HEK293 (cell line): ENCODE results near the gene SHROOM3.

Source experiments
- CTCF ChIA-PET: fragments of 350-600 bp; formaldehyde crosslinking; extraction: SDS; loops from one replicate; lab custom pipeline; 2021; ENCODE audit warnings: antibody characterized with exemption; lab: Yijun Ruan, JAX
- POLR2A ChIA-PET: fragments of 300-600 bp; formaldehyde crosslinking; extraction: SDS; loops from one replicate; lab custom pipeline; 2020; ENCODE audit warnings: antibody characterized with exemption, inconsistent platforms; lab: Yijun Ruan, JAX
- H3K27ac ChIP-seq: fragments of 200-500 bp; sonication (Bioruptor generic); 2 replicates; pipeline ENCODE4 v1.5.1; 2014; ENCODE audit warnings: low read depth, low read length, control low read depth, inconsistent platforms; ENCODE audit errors: extremely low read depth
- H3K36me3 ChIP-seq, 2 experiments: fragments of 200-500 bp in 1 of 2; sonication (Bioruptor generic) in 1 of 2; 1 replicate in 1 of 2; 2 replicates in 1 of 2; pipeline ENCODE4 v1.5.1; 2014 to 2017; ENCODE audit warnings: inconsistent platforms in 2 of 2, low read length in 2 of 2; ENCODE audit not compliant: control insufficient read depth in 2 of 2, insufficient read depth in 1 of 2
- H3K4me1 ChIP-seq: fragments of 200-500 bp; sonication (Bioruptor generic); 2 replicates; pipeline ENCODE4 v1.5.1; 2014; ENCODE audit warnings: mild to moderate bottlenecking, low read length, inconsistent platforms; ENCODE audit not compliant: control insufficient read depth, insufficient read depth
- H3K4me3 ChIP-seq: 2 replicates; pipeline ENCODE4 v1.5.1; 2011; ENCODE audit warnings: low read depth, mild to moderate bottlenecking, control low read depth, low read length, moderate library complexity
- H3K9me3 ChIP-seq: fragments of 200-500 bp; sonication (Bioruptor generic); 2 replicates; pipeline ENCODE4 v1.5.1; 2014; ENCODE audit warnings: low read depth, low read length, inconsistent platforms; ENCODE audit not compliant: control insufficient read depth, insufficient read depth
- ATF2 ChIP-seq: fragments of 450-650 bp; formaldehyde crosslinking; IDR thresholded peaks from 2 replicates; pipeline ENCODE4 v1.5.1; 2016; ENCODE audit warnings: missing biosample characterization, missing genetic modification characterization, low read depth
- BCL6B ChIP-seq: fragments of 450-650 bp; formaldehyde crosslinking; IDR thresholded peaks from 2 replicates; pipeline ENCODE4 v1.5.1; 2017; ENCODE audit warnings: missing biosample characterization, missing genetic modification characterization
- GLIS1 ChIP-seq: fragments of 450-650 bp; formaldehyde crosslinking; IDR thresholded peaks from 2 replicates; pipeline ENCODE4 v1.5.1; 2016; ENCODE audit warnings: missing biosample characterization, missing genetic modification characterization
- HOXC10 ChIP-seq: sonication (generic); formaldehyde crosslinking; IDR thresholded peaks from 2 replicates; pipeline ENCODE4 v1.8.1; 2023; ENCODE audit warnings: mild to moderate bottlenecking, missing genetic modification reagents
- IKZF3 ChIP-seq: fragments of 450-650 bp; IDR thresholded peaks from 2 replicates; pipeline ENCODE4 v1.5.0; 2018; ENCODE audit warnings: missing biosample characterization, mild to moderate bottlenecking, missing genetic modification characterization, moderate library complexity
- KLF8 ChIP-seq: fragments of 450-650 bp; formaldehyde crosslinking; IDR thresholded peaks from 2 replicates; pipeline ENCODE4 v1.5.1; 2016; ENCODE audit warnings: missing biosample characterization, missing genetic modification characterization
- KLF9 ChIP-seq: fragments of 450-650 bp; formaldehyde crosslinking; IDR thresholded peaks from 2 replicates; pipeline ENCODE4 v1.5.1; 2016; ENCODE audit warnings: missing biosample characterization, missing genetic modification characterization, low read depth
- PRDM1 ChIP-seq: fragments of 450-650 bp; formaldehyde crosslinking; IDR thresholded peaks from 2 replicates; pipeline ENCODE4; 2016; ENCODE audit warnings: missing biosample characterization, missing genetic modification characterization
- TCF7L2 ChIP-seq: IDR thresholded peaks from 2 replicates; pipeline ENCODE4 v1.6.1; 2011; ENCODE audit warnings: low read depth, mild to moderate bottlenecking, inconsistent platforms, low read length, moderate library complexity, borderline replicate concordance
- ZBTB7A ChIP-seq: fragments of 450-650 bp; formaldehyde crosslinking; IDR thresholded peaks from 2 replicates; pipeline ENCODE4 v1.5.1; 2016; ENCODE audit warnings: low read depth, missing biosample characterization, missing genetic modification characterization
- ZFHX2 ChIP-seq: fragments of 450-650 bp; formaldehyde crosslinking; conservative IDR thresholded peaks from 2 replicates; pipeline ENCODE4 v1.5.1; 2016; ENCODE audit warnings: missing biosample characterization, missing genetic modification characterization
- ZNF10 ChIP-seq: fragments of 450-650 bp; formaldehyde crosslinking; IDR thresholded peaks from 2 replicates; pipeline ENCODE4 v1.5.1; 2017; ENCODE audit warnings: missing biosample characterization, missing genetic modification characterization
- ZNF133 ChIP-seq: fragments of 450-650 bp; formaldehyde crosslinking; IDR thresholded peaks from 2 replicates; pipeline ENCODE4 v1.5.1; 2016; ENCODE audit warnings: missing biosample characterization, missing genetic modification characterization
- ZNF16 ChIP-seq: fragments of 450-650 bp; formaldehyde crosslinking; IDR thresholded peaks from 2 replicates; pipeline ENCODE4 v1.5.1; 2016; ENCODE audit warnings: low read depth, missing biosample characterization, missing genetic modification characterization
- ZNF24 ChIP-seq: fragments of 450-650 bp; formaldehyde crosslinking; IDR thresholded peaks from 2 replicates; pipeline ENCODE4 v1.5.1; 2016; ENCODE audit warnings: missing biosample characterization, missing genetic modification characterization
- ZNF274 ChIP-seq, 2 experiments: fragments of 200-500 bp in 1 of 2; fragments of 450-650 bp in 1 of 2; sonication (Bioruptor generic) in 1 of 2; formaldehyde crosslinking in 1 of 2; IDR thresholded peaks; 2 replicates each; pipeline versions ENCODE4 v1.5.1 to v1.6.1; 2014 to 2016; ENCODE audit warnings: borderline replicate concordance in 1 of 2, inconsistent platforms in 1 of 2, low read length in 1 of 2, missing biosample characterization in 1 of 2, missing genetic modification characterization in 1 of 2
- ZNF433 ChIP-seq: fragments of 450-650 bp; formaldehyde crosslinking; IDR thresholded peaks from 2 replicates; pipeline ENCODE4 v1.5.1; 2016; ENCODE audit warnings: missing biosample characterization, missing genetic modification characterization, low read depth
- ZNF549 ChIP-seq: fragments of 450-650 bp; IDR thresholded peaks from 2 replicates; pipeline ENCODE4 v1.5.1; 2018; ENCODE audit warnings: missing biosample characterization, missing genetic modification characterization, mild to moderate bottlenecking, inconsistent platforms, moderate library complexity
- ZNF571 ChIP-seq: fragments of 450-650 bp; formaldehyde crosslinking; IDR thresholded peaks from 2 replicates; pipeline ENCODE4 v1.5.0; 2017; ENCODE audit warnings: missing biosample characterization, missing genetic modification characterization
- ZNF596 ChIP-seq: fragments of 450-650 bp; IDR thresholded peaks from 2 replicates; pipeline ENCODE4 v1.5.0; 2018; ENCODE audit warnings: missing biosample characterization, mild to moderate bottlenecking, missing genetic modification characterization, moderate library complexity
- ZNF623 ChIP-seq: fragments of 450-650 bp; formaldehyde crosslinking; IDR thresholded peaks from 2 replicates; pipeline ENCODE4 v1.5.1; 2016; ENCODE audit warnings: missing biosample characterization, missing genetic modification characterization
- ZNF629 ChIP-seq: fragments of 450-650 bp; formaldehyde crosslinking; IDR thresholded peaks from 2 replicates; pipeline ENCODE4 v1.5.1; 2017; ENCODE audit warnings: missing biosample characterization, missing genetic modification characterization
- ZNF645 ChIP-seq: fragments of 450-650 bp; formaldehyde crosslinking; IDR thresholded peaks from 2 replicates; pipeline ENCODE4; 2016; ENCODE audit warnings: missing biosample characterization, missing genetic modification characterization
- ZNF785 ChIP-seq: fragments of 450-650 bp; formaldehyde crosslinking; IDR thresholded peaks from 2 replicates; pipeline ENCODE4 v1.5.1; 2016; ENCODE audit warnings: missing biosample characterization, missing genetic modification characterization
- ZSCAN30 ChIP-seq: fragments of 450-650 bp; IDR thresholded peaks from 2 replicates; pipeline ENCODE4 v1.5.1; 2018; ENCODE audit warnings: missing biosample characterization, mild to moderate bottlenecking, missing genetic modification characterization, moderate library complexity
- TF ChIP-seq, protein P1 (sequence below): fragments of 450-650 bp; formaldehyde crosslinking; IDR thresholded peaks from 2 replicates; pipeline ENCODE4 v1.5.1; 2016; ENCODE audit warnings: missing biosample characterization, missing genetic modification characterization

SHROOM3 gene

DNA sequence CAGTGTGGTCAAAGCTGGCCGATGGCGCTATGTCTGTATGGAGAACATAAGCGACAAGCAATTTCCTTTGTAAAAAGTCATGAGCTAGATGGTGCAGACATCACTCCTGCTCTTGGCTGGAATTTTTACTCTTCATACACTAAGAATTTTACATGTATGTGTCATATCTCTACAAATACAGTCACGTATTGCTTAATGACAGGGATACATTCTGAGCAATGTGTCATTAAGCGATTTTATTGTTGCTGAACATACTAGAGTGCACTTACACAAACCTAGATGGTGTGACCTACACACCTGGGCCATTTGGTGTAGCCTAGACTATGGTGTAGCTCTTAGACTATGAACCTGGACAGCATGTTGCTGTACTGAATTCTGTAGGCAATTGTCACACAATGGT lies 277.5 kb downstream of the SHROOM3 start (continued):
- TF ChIP-seq, protein P1, sequence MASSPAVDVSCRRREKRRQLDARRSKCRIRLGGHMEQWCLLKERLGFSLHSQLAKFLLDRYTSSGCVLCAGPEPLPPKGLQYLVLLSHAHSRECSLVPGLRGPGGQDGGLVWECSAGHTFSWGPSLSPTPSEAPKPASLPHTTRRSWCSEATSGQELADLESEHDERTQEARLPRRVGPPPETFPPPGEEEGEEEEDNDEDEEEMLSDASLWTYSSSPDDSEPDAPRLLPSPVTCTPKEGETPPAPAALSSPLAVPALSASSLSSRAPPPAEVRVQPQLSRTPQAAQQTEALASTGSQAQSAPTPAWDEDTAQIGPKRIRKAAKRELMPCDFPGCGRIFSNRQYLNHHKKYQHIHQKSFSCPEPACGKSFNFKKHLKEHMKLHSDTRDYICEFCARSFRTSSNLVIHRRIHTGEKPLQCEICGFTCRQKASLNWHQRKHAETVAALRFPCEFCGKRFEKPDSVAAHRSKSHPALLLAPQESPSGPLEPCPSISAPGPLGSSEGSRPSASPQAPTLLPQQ (tag by site-specific recombination) = no peak

- CTCF ChIA-PET = interaction anchor here (0.7 to 1.5 kb wide), 2 partner anchors 9 to 80 kb away, joined by 3 to 5 read pairs; no protein-coding TSS in a partner anchor
- H3K36me3 ChIP-seq = peaks cover 4 to 27% of the 10 kb centered on the region in 2 experiments; a peak in 1 of 3 replicates
These were observed 279.2 kb downstream of the SHROOM3 start for GRCh38 chr4:76714226-76714625.

GRCh38 chr4:76716020-76716419 lies 281.0 kb downstream of the SHROOM3 start:
- Histone ChIP-seq H3K4me3 (no peak overlapping the region), H3K36me3 (peaks cover 4 to 14% of the 10 kb centered on the region in 2 experiments; a peak in 1 of 3 replicates)
- CTCF ChIA-PET = interaction anchor here (1.5 kb wide), 1 partner anchor 8 kb away, joined by 5 read pairs; no protein-coding TSS in a partner anchor

More at GRCh38 chr4:76714226-76714625, 279.2 kb downstream of the SHROOM3 start:
- Histone ChIP-seq H3K27ac (no peak overlapping the region), H3K9me3 (no peaks in the 10 kb centered on the region), H3K4me3 (no peak overlapping the region), H3K4me1 (no peaks in the 10 kb centered on the region)
- POLR2A ChIA-PET = no interaction called here
- TF ChIP-seq ZSCAN30 (tag by site-specific recombination) = no peak
- no peak for TF ChIP-seq ZFHX2 (tag by site-specific recombination)
- TF ChIP-seq ZNF433 (tag by site-specific recombination) = no peak
- TF ChIP-seq ZNF571 = no peak
- no peak for TF ChIP-seq ZNF10
- TF ChIP-seq ZNF24 = no peak
- TF ChIP-seq GLIS1 = no peak
- no peak for TF ChIP-seq ZNF785 (tag by site-specific recombination)
- TF ChIP-seq ZNF645 (tag by site-specific recombination) = no peak
- no peak for TF ChIP-seq ZNF629 (tag by site-specific recombination)
- no peak for TF ChIP-seq ZNF133 (tag by site-specific recombination)

GRCh38 chr4:76716658-76717057 lies 281.6 kb downstream of the SHROOM3 start:
- peaks cover 4 to 10% of the 10 kb centered on the region in 2 experiments; a peak in 1 of 3 replicates for H3K36me3 ChIP-seq
- CTCF ChIA-PET = no interaction called here
- no peak overlapping the region for H3K27ac ChIP-seq
- H3K9me3 ChIP-seq = no peaks in the 10 kb centered on the region
- H3K4me3 ChIP-seq = no peak overlapping the region
- H3K4me1 ChIP-seq = no peaks in the 10 kb centered on the region
- POLR2A ChIA-PET = no interaction called here
- TF ChIP-seq ZNF274 (IDR thresholded peaks at IDR 0.05; ENCODE audit: low read length) = no peak
- TF ChIP-seq ZNF274 (tag by site-specific recombination; IDR thresholded peaks at IDR 0.05; ENCODE audit: borderline replicate concordance) = no peak
- TF ChIP-seq KLF8 = no peak
- TF ChIP-seq ATF2 (tag by site-specific recombination) = no peak
- TF ChIP-seq ZNF623 = no peak
- TF ChIP-seq PRDM1 (tag by site-specific recombination) = no peak; the same call in 1 of the 2 replicates
- TF ChIP-seq ZBTB7A = no peak
- TF ChIP-seq BCL6B (tag by site-specific recombination) = no peak
- TF ChIP-seq ZNF133 (tag by site-specific recombination) = no peak
- no peak for TF ChIP-seq HOXC10 (CRISPR knock-in tag)
- no peak for TF ChIP-seq ZNF16 (tag by site-specific recombination)
- TF ChIP-seq KLF9 = no peak
- no peak for TF ChIP-seq ZNF596 (tag by site-specific recombination)
- TF ChIP-seq ZNF549 (tag by site-specific recombination) = no peak
- TF ChIP-seq IKZF3 (tag by site-specific recombination) = no peak

More at GRCh38 chr4:76716020-76716419, 281.0 kb downstream of the SHROOM3 start:
- H3K9me3 ChIP-seq = no peaks in the 10 kb centered on the region
- H3K27ac ChIP-seq = no peak overlapping the region
- TF ChIP-seq TCF7L2 = no peak
- TF ChIP-seq, all 188 proteins: peak for 0
- POLR2A ChIA-PET = interaction anchor here (1.4 kb wide), 1 partner anchor 18 kb away, joined by 4 read pairs; no protein-coding TSS in a partner anchor
- no peaks in the 10 kb centered on the region for H3K4me1 ChIP-seq
